GM18519 (cell line): ENCODE results near the gene HACD1.

Source experiments
- ATAC-seq: cut with Tn5 transposase; IDR thresholded peaks from one replicate; pipeline ENCODE4 v1.9.1; 2021; ENCODE audit warnings: mild to moderate bottlenecking, moderate library complexity; ENCODE audit not compliant: unreplicated experiment, low FRiP score

Gene HACD1

DNA sequence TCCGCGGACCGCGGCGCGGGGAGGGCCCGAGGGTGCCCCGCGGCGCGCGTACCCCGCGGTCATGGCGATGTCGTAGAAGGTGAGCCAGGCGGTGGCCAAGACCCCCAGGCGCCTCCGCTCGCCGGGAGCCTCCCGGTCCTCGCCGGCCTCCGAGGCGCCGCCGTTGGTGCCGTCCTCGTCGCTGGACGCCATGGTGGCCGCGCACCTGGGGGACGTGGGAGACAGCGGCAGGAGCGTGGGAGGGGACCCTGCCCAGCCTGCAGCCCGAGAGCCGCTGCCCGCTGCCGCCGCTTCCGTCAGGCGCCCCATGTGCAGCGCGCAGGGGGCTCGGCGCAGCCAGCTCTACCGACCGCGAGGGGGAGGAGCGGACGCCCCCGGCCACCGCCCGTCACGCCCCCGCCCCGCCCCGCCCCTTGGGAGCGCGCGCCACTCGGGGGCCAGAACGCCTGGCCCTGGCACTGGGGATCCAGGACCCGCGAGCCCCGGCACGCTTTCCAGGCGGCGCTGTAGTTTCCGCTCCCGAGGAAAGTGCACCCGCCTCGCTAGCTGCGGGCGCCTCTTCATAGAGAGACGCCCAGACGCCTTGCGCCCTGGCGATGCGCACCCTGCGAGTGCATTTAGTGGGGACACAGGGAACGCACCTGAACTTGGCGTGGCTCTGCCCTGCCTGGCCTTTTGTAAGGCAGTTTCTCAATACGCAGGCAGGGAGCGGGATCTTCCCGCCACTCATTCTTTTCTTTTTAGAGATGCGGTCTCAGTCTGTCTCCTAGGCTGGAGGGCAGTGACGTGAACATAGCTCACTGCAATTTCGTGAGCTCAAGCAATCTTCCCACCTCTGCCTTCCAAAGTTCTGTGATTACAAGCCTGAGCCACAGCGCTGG lies at the start of gene HACD1:
Gene HACD1, minus strand, starts transcription at position 344 of the 881 bp plus-strand sequence. Its CDS starts 35 bp downstream, at position 309.
- ATAC-seq: peak; percentile 42

- no peak for ATAC-seq
Measured at GRCh38 chr10:17665747-17666146, 48.6 kb upstream of the HACD1 start.

DNA sequence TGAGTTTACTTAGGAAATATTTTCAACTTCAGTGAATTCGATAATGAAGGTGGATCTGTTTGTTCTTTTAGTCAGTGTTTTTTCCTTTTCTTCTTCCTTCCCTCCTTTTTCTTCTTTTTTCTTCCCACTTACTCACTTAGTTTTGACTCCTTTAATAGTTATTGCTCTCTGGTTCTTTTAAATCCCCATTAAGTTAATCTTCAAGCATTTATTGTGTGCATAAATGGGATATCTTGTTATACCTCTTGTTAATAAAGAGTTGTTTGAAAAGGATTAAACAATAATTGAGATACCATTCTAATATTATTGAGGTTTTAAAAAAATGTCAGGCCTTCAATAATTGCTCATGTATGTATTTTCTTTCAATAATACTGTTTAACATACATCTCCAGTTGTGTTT lies 46.3 kb upstream of the HACD1 start:
- ATAC-seq: no peak

GRCh38 chr10:17662193-17663138 lies 45.3 kb upstream of the HACD1 start:
- ATAC-seq: no peak

- no peak for ATAC-seq
Measured at GRCh38 chr10:17661510-17661909, 44.3 kb upstream of the HACD1 start.

GRCh38 chr10:17660921-17661320 lies 43.7 kb upstream of the HACD1 start:
- ATAC-seq: no peak

DNA sequence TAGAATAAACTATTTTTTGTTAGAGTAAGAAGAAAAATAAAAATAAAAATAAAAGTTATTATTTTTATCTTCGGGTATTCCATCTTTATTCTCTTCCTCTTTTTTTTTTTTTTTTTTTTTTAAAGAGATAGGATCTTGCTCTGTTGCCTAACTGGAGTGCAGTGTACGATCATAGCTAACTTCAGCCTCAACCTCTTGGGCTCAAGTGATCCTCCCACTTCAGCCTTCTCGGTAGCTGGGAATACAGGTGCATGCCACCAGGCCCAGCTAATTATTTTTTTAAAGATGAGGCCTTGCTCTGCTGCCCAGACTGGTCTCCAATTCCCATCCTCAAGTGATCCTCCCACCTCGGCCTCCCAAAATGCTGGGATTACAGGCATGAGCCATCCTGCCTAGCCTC lies 42.2 kb upstream of the HACD1 start:
- ATAC-seq: no peak

GRCh38 chr10:17657103-17657500 lies 39.9 kb upstream of the HACD1 start:
- no peak for ATAC-seq

DNA sequence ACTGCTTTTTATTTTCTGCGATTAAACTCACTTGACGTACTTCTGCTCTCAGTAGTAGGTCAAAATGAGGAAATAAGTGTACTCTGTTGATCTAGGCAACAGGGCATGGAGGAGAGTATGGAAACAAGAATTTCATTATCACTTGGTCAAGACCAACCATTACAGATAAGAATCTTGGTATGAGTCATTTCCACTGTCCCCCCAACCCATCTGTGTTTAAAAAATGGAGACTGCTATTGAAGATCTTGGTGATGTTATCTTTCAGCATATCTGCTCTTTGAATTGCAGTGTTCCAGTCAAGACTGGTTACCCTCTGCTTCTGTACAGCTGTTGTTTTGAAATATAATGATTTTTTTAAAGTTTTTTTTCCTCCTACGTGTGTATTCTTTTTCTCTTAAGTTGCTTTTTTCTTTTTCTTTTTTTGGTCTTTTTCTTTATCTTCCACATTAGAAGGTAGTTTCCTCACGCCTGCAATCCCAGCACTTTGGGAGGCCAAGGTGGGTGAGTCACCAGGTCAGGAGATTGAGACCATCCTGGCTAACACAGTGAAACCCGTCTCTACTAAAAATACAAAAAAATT lies 38.5 kb upstream of the HACD1 start:
- ATAC-seq: peak; percentile 91

- peak; percentile 2 for ATAC-seq
Measured at GRCh38 chr10:17655009-17655408, 37.8 kb upstream of the HACD1 start.

- no peak for ATAC-seq
Measured at GRCh38 chr10:17652585-17652984, 35.4 kb upstream of the HACD1 start.

GRCh38 chr10:17651896-17652295 lies 34.7 kb upstream of the HACD1 start:
- no peak for ATAC-seq

- no peak for ATAC-seq
Measured at GRCh38 chr10:17650416-17650815, 33.2 kb upstream of the HACD1 start.

- no peak for ATAC-seq
Measured at GRCh38 chr10:17649836-17650235, 32.7 kb upstream of the HACD1 start.

GRCh38 chr10:17649052-17649451 lies 31.9 kb upstream of the HACD1 start:
- ATAC-seq: no peak

DNA sequence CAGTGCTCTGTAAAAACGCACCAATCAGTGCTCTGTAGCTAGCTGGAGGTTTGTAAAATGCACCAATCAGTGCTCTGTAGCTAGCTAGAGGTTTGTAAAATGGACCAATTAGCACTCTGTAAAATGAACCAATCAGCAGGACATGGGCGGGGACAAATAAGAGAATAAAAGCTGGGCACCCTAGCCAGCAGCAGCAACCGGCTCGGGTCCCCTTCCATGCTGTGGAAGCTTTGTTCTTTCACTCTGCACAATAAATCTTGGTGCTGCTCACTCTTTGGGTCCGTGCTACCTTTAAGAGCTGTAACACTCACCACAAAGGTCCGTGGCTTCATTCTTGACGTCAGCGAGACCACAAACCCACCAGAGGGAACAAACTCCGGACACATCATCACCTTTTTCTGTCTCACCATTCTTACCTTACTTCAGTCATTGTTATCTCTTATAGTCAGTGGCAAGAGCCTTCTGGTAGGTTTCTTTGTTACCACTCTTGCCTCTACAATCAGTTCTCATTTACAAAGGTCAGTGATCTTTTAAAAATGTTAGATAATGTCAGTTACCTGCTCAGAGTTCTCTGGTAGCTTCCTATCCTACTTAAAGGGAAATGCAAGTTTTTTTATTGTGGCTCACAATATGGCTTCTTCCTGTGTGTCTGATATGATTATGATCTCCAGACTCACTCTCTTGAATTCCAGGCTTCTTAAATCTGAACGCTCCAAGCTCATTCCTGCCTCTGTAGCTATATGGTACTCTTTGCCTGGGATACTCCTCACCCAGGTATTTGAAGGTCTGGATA lies 31.3 kb upstream of the HACD1 start:
- no peak for ATAC-seq

GRCh38 chr10:17647326-17647725 lies 30.2 kb upstream of the HACD1 start:
- no peak for ATAC-seq

DNA sequence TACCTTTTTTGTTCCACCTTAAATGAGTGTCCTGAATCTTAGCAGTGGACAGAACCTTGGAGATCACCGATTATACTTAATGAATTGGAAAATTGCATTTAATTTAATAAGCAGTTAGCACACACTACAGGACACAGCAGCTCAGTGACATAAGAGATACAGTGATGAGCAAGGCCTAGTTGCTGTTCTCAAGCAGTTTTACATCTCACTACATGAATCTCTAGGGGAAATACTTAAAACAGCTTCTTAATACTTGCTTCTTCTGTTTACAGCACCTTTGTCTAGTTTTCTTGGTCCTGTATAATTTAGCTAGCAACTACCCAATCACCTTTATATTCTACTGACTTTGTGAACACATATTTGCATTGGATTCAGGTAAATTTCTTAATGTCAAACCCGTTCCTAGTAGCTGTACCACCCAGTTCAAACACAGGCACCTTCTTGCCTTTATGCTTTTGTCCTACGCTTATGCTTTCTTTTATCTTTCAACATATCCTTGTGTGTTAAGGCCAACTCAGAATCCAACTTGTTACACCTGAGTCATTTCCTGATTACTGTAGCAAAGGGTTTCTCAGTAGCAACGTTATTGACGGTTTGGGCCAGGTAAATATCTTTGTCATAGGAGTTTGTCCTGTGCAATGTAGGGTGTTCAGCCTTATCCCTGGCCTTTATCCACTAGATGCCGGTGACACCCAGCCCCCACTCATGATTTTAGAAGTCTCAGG lies 28.6 kb upstream of the HACD1 start:
- ATAC-seq: no peak

GRCh38 chr10:17644485-17644943 lies 27.3 kb upstream of the HACD1 start:
- ATAC-seq: peak; percentile 14
